ENCODE measurements around the gene IVL. TPM values are rescaled to one million over a fixed set of nuclear protein-coding genes. Genes with fewer than 3 reads are reported as not detected.

Gene IVL
- total RNA-seq, 1 experiment from 2014 or later, result not detected

- no peak for DNase-seq (ENCODE audit: low read depth)
- in situ Hi-C loops (cut with HindIII; ENCODE audit: low pct_unique_long_range_greater_than_20kb, low sequenced_read_pairs), result no loop called here
These were observed 24.9 kb downstream of the IVL start for GRCh38 chr1:152933196-152933595.

- in situ Hi-C loops (cut with HindIII; ENCODE audit: low pct_unique_long_range_greater_than_20kb, low sequenced_read_pairs), result no loop called here
- no peak for DNase-seq (ENCODE audit: low read depth)
These were observed 32.3 kb downstream of the IVL start for GRCh38 chr1:152940614-152941013.

- in situ Hi-C loops (cut with HindIII; ENCODE audit: low pct_unique_long_range_greater_than_20kb, low sequenced_read_pairs), result no loop called here
- no peak for DNase-seq (ENCODE audit: low read depth)
These were observed 32.8 kb downstream of the IVL start for GRCh38 chr1:152941037-152941711.

DNA sequence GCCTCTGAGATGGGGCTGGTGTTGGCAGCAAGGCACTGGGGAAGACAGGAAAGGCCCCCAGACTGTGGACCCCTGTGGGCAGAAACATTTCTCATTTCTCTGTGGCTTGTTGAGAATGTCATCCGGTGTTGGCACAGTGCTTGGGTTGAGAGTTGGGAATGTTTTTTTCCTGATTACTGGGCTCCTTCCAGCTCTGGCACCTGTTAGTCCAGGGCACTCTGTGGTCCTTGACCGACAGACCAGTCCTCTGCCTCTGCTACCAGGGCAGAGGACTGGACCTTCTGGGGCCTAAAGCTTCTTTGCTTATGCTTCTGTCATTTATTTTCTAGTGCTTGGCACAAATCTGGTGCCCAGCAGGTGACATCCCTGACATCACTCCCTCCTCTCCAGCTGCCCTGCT, 33.8 kb downstream of the IVL start:
- in situ Hi-C loops (cut with HindIII; ENCODE audit: low pct_unique_long_range_greater_than_20kb, low sequenced_read_pairs), result no loop called here
- DNase-seq (ENCODE audit: low read depth), result no peak

- no peak for DNase-seq (ENCODE audit: low read depth)
- in situ Hi-C loops (cut with HindIII; ENCODE audit: low pct_unique_long_range_greater_than_20kb, low sequenced_read_pairs), result no loop called here
These were observed 37.9 kb downstream of the IVL start for GRCh38 chr1:152946248-152946647.

GRCh38 chr1:152946651-152947256, 38.4 kb downstream of the IVL start, which contains the start of gene SPRR5:
SPRR5 (plus strand) TSS chr1:152947206; CDS start chr1:152948555, 1,349 bp downstream.
- in situ Hi-C loops (cut with HindIII; ENCODE audit: low pct_unique_long_range_greater_than_20kb, low sequenced_read_pairs), result no loop called here
- no peak for DNase-seq (ENCODE audit: low read depth)

- DNase-seq (ENCODE audit: low read depth), result no peak
- in situ Hi-C loops (cut with HindIII; ENCODE audit: low pct_unique_long_range_greater_than_20kb, low sequenced_read_pairs), result no loop called here
These were observed 43.4 kb downstream of the IVL start for GRCh38 chr1:152951711-152952110.

DNA sequence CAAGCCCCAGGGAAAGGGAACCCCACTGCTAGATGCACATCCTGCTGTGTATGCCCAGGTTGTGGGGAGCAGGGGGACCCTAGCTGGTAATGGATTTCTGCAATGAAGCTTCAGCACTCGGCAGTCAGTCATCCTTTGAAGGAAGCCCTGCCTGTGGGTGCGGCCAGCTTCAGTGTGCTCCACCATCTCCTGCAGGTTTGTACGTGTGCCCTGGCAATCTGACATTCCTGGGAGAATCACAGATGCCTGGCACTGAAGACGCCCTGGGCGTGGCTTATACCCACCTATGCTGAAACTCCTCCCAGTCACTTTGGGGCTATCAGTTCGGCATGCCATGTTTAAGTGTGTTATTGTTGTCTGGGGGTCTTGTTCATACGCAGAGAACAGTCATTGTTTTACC, 45.4 kb downstream of the IVL start:
- in situ Hi-C loops (cut with HindIII; ENCODE audit: low pct_unique_long_range_greater_than_20kb, low sequenced_read_pairs), result no loop called here
- DNase-seq (ENCODE audit: low read depth), result no peak

DNA sequence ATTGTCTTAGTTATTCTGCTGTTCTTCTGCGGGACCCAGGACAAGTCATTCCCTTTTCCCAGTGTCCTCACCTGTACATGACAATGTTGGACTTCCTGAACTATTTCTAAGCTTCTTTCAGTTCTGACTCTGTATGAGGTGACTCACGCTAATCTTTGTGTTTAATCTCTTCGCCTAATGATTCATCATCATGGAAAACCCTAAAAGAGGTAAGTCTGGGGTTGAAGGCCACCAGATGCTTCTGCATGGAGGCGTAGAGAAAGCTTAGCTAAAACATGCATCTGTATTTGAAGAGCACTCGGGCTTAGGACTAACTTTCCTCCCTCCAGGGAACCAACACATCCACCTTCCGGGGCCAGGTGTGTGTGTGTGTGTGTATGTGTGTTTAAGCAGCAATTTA, 46.1 kb downstream of the IVL start:
- in situ Hi-C loops (cut with HindIII; ENCODE audit: low pct_unique_long_range_greater_than_20kb, low sequenced_read_pairs), result no loop called here
- DNase-seq (ENCODE audit: low read depth), result no peak

- DNase-seq (ENCODE audit: low read depth), result no peak
- in situ Hi-C loops (cut with HindIII; ENCODE audit: low pct_unique_long_range_greater_than_20kb, low sequenced_read_pairs), result no loop called here
These were observed 49.2 kb downstream of the IVL start for GRCh38 chr1:152957561-152957960.

- DNase-seq (ENCODE audit: low read depth), result no peak
- in situ Hi-C loops (cut with HindIII; ENCODE audit: low pct_unique_long_range_greater_than_20kb, low sequenced_read_pairs), result no loop called here
These were observed 50.9 kb downstream of the IVL start for GRCh38 chr1:152959273-152959672.

- DNase-seq (ENCODE audit: low read depth), result no peak
- in situ Hi-C loops (cut with HindIII; ENCODE audit: low pct_unique_long_range_greater_than_20kb, low sequenced_read_pairs), result no loop called here
These were observed 51.6 kb downstream of the IVL start for GRCh38 chr1:152959801-152960451.

- DNase-seq (ENCODE audit: low read depth), result no peak
- in situ Hi-C loops (cut with HindIII; ENCODE audit: low pct_unique_long_range_greater_than_20kb, low sequenced_read_pairs), result no loop called here
These were observed 52.2 kb downstream of the IVL start for GRCh38 chr1:152960452-152961044.

Other genes with a start within 250 kb of the IVL start
- not detected in 2 replicates for gene LCE2D, start 245.2 kb upstream of the IVL start, total RNA-seq (2014; rRNA removed; shearing (Covaris generic); ENCODE audit: low replicate concordance)
- gene LCE2C, start 233.3 kb upstream of the IVL start, total RNA-seq (2014; rRNA removed; shearing (Covaris generic); ENCODE audit: low replicate concordance), result not detected in 2 replicates
- not detected in 2 replicates for gene LCE2B, start 222.4 kb upstream of the IVL start, total RNA-seq (2014; rRNA removed; shearing (Covaris generic); ENCODE audit: low replicate concordance)
- not detected in 2 replicates for gene LCE2A, start 210.2 kb upstream of the IVL start, total RNA-seq (2014; rRNA removed; shearing (Covaris generic); ENCODE audit: low replicate concordance)
- gene LCE4A, start 200.4 kb upstream of the IVL start, total RNA-seq (2014; rRNA removed; shearing (Covaris generic); ENCODE audit: low replicate concordance), result not detected in 2 replicates
- not detected in 2 replicates for gene KPRP, start 150.5 kb upstream of the IVL start, total RNA-seq (2014; rRNA removed; shearing (Covaris generic); ENCODE audit: low replicate concordance)
- gene LCE1F, start 133.4 kb upstream of the IVL start, total RNA-seq (2014; rRNA removed; shearing (Covaris generic); ENCODE audit: low replicate concordance), result not detected in 2 replicates
- not detected in 2 replicates for gene LCE1E, start 122.3 kb upstream of the IVL start, total RNA-seq (2014; rRNA removed; shearing (Covaris generic); ENCODE audit: low replicate concordance)
- not detected in 2 replicates for gene LCE1D, start 111.8 kb upstream of the IVL start, total RNA-seq (2014; rRNA removed; shearing (Covaris generic); ENCODE audit: low replicate concordance)
- not detected in 2 replicates for gene LCE1C, start 101.9 kb upstream of the IVL start, total RNA-seq (2014; rRNA removed; shearing (Covaris generic); ENCODE audit: low replicate concordance)
- gene LCE1B, start 96.6 kb upstream of the IVL start, total RNA-seq (2014; rRNA removed; shearing (Covaris generic); ENCODE audit: low replicate concordance), result not detected in 2 replicates
- not detected in 2 replicates for gene LCE1A, start 81.1 kb upstream of the IVL start, total RNA-seq (2014; rRNA removed; shearing (Covaris generic); ENCODE audit: low replicate concordance)
- gene LCE6A, start 65.7 kb upstream of the IVL start, total RNA-seq (2014; rRNA removed; shearing (Covaris generic); ENCODE audit: low replicate concordance), result not detected in 2 replicates
- not detected in 2 replicates for gene LCE7A, start 48.5 kb upstream of the IVL start, total RNA-seq (2014; rRNA removed; shearing (Covaris generic); ENCODE audit: low replicate concordance)
- not detected in 2 replicates for gene SMCP, start 30.2 kb upstream of the IVL start, total RNA-seq (2014; rRNA removed; shearing (Covaris generic); ENCODE audit: low replicate concordance)
- gene SPRR5, start 38.7 kb downstream of the IVL start, total RNA-seq (2014; rRNA removed; shearing (Covaris generic); ENCODE audit: low replicate concordance), result not detected in 2 replicates
- not detected in 2 replicates for gene SPRR4, start 62.1 kb downstream of the IVL start, total RNA-seq (2014; rRNA removed; shearing (Covaris generic); ENCODE audit: low replicate concordance)
- gene SPRR1A, start 75.5 kb downstream of the IVL start, total RNA-seq (2014; rRNA removed; shearing (Covaris generic); ENCODE audit: low replicate concordance), result not detected in 2 replicates
- not detected in 2 replicates for gene SPRR3, start 93.2 kb downstream of the IVL start, total RNA-seq (2014; rRNA removed; shearing (Covaris generic); ENCODE audit: low replicate concordance)
- not detected in 2 replicates for gene SPRR1B, start 122.7 kb downstream of the IVL start, total RNA-seq (2014; rRNA removed; shearing (Covaris generic); ENCODE audit: low replicate concordance)
- not detected in 2 replicates for gene SPRR2D, start 132.6 kb downstream of the IVL start, total RNA-seq (2014; rRNA removed; shearing (Covaris generic); ENCODE audit: low replicate concordance)
- not detected in 2 replicates for gene SPRR2A, start 149.0 kb downstream of the IVL start, total RNA-seq (2014; rRNA removed; shearing (Covaris generic); ENCODE audit: low replicate concordance)
- not detected in 2 replicates for gene SPRR2B, start 163.1 kb downstream of the IVL start, total RNA-seq (2014; rRNA removed; shearing (Covaris generic); ENCODE audit: low replicate concordance)
- gene SPRR2E, start 186.0 kb downstream of the IVL start, total RNA-seq (2014; rRNA removed; shearing (Covaris generic); ENCODE audit: low replicate concordance), result not detected in 2 replicates
- not detected in 2 replicates for gene SPRR2F, start 205.0 kb downstream of the IVL start, total RNA-seq (2014; rRNA removed; shearing (Covaris generic); ENCODE audit: low replicate concordance)
- gene SPRR2G, start 242.3 kb downstream of the IVL start, total RNA-seq (2014; rRNA removed; shearing (Covaris generic); ENCODE audit: low replicate concordance), result not detected in 2 replicates

Measured in Caki2 (cell line).